ENCODE data around the gene CACNA2D2. TPM values are rescaled to one million over a fixed set of nuclear protein-coding genes. Genes with fewer than 3 reads are reported as not detected.
"Not testable (repeated sequence)": the region's sequence is repeated elsewhere in the genome, so short reads cannot be mapped to it uniquely, and the experiment has no call there.

CACNA2D2 gene
- total RNA-seq, 1 donor from 2014 or later, result 2.4 TPM

GRCh38 chr3:50530001-50530970 is 26.9 kb upstream of the CACNA2D2 start:
- FAIRE-seq (no peak), DNase-seq (ENCODE audit: low spot score in 2 of 2) (no peak)

GRCh38 chr3:50525987-50526386 is 22.6 kb upstream of the CACNA2D2 start:
- FAIRE-seq, result no peak

GRCh38 chr3:50525191-50525910 is 21.9 kb upstream of the CACNA2D2 start:
- DNase-seq (ENCODE audit: low spot score in 2 of 2), result no peak
- FAIRE-seq, result no peak

More at GRCh38 chr3:50525987-50526386, 22.6 kb upstream of the CACNA2D2 start:
- no peak for DNase-seq (ENCODE audit: low spot score in 2 of 2)

GRCh38 chr3:50524746-50525145 is 21.3 kb upstream of the CACNA2D2 start:
- FAIRE-seq (no peak), DNase-seq (ENCODE audit: low spot score in 2 of 2) (no peak)

DNA sequence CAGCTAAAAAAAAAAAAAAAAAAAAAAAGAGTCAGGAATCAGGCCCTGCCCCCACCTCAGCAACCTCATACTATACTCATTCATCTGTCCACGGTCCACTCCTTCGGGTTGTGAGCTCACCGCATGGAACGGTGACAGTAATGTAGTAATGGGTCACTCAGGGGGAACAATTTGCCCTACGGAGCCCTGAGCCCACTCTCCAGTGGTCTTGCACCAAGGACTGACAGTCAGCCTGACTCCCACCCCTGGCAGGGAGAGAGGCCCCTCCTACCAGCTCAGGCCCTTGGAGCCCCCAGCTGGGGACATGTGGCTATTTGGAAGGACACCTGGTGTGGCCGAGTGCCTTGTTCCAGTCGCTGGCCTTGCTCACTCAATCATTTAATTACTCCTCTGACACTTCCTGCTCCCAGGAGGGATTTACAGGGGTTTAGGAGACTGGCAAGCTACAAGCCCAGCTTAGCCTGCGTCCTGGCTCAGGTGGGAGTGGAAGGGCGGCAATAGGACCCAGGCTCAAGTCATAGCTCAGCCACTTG is 19.9 kb upstream of the CACNA2D2 start:
- no peak for DNase-seq (ENCODE audit: low spot score in 2 of 2)
- no peak for FAIRE-seq

- DNase-seq (ENCODE audit: low spot score in 2 of 2) (no peak), FAIRE-seq (no peak)
These were observed 18.1 kb upstream of the CACNA2D2 start for GRCh38 chr3:50521572-50521971.

GRCh38 chr3:50520849-50521248 is 17.4 kb upstream of the CACNA2D2 start:
- DNase-seq (ENCODE audit: low spot score in 2 of 2) (no peak), FAIRE-seq (no peak)

DNA sequence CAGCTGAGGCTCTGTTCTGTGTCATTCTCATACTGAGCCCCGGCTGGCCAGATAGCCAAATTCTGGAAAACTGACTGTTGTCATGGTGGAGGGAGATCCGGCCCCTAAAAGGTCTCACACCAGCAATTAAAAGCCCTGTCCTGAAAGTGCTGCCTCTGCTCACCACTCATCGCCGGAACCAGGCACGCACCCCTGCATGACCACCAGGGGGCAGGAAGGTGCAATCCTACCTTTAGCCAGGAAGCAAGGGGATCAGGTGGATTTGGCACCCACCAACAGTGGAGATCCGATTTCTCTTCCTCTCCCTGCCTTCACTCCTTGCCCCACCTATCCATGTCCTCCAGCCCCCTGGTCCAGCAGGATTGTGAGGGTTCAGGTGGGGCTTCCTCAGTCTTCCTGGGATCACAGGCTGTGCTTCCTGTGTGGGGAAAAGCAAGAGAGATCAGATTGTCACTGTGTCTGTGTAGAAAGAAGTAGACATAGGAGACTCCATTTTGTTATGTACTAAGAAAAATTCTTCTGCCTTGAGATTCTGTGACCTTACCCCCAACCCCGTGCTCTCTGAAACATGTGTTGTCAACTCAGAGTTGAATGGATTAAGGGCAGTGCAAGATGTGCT is 16.1 kb upstream of the CACNA2D2 start:
- FAIRE-seq (no peak), DNase-seq (ENCODE audit: low spot score in 2 of 2) (peak in 1 of 2 donors; percentile 63)

- DNase-seq (ENCODE audit: low spot score in 2 of 2) (no peak), FAIRE-seq (no peak)
These were observed 15.0 kb upstream of the CACNA2D2 start for GRCh38 chr3:50518436-50518835.

DNA sequence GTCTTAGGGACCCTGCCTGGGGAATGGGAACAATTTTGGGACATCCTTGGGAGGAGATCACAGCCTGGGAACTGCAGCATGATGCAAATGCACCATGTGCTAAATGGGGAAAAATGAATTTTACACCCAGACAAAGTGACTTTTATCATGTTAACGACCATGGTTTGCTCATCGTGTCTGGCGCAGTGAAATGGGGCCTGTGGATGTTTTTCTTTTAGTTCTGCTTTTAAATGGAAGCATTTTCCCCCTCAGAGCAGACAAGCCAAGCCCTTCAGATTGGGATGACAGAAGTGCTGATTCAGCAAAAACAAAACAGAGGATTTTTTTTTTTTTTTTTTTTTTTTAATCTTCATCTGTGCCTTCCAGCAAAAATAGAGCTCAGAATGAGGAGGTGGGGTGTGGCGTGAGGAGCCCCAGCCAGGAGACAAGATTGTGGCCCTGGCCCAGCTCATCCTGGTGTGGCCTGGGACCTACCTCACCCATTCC is 14.3 kb upstream of the CACNA2D2 start:
- FAIRE-seq (no peak), DNase-seq (ENCODE audit: low spot score in 2 of 2) (no peak)

- DNase-seq (ENCODE audit: low spot score in 2 of 2), result no peak
- FAIRE-seq, result no peak
These were observed 13.0 kb upstream of the CACNA2D2 start for GRCh38 chr3:50516440-50516871.

DNA sequence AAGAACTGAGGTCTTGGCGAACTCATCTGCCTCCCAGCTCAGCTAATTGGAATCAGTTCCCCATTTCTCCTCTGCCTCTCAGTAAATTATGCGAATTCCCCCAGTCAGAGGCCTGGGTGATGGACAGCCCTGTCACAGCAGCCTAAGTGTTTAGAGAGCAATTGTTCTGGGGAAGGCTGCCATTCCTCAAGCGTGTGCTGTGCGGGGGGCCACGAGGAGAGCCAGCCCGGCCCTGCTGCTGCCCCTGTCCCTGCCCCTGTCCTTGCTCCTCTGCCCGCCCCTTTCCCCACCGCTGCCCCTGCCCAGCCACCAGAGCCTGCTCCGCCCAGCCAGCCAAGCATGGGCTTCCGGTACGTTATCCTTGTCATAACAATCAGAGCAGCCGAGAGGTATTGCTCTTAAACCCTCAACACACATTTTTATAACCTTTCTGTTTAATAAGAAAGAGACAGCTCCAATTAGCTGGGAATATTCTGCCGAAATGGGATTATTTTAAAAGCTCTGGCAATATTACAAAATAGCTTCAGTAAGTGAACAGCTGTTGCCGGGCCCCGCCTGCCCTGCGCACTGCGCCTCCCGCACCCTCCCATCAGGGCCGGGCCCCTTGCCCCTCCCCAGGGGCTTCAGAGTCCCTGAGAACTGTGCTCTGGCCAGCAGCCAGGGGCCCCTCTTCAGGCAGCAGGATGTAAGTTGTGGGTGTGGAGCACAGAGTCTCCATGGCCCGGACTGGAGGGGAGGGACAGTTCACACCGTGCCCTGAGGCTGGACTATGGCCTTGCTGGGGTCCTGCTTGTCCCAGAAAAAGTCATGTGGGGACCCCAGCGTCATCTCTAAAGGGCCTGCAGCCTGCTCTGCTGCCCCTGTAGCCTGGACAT is 12.4 kb upstream of the CACNA2D2 start:
- DNase-seq (ENCODE audit: low spot score in 2 of 2) (no peak), FAIRE-seq (no peak)

GRCh38 chr3:50512908-50513307 is 9.5 kb upstream of the CACNA2D2 start:
- not testable (repeated sequence) for FAIRE-seq; DNase-seq (ENCODE audit: low spot score in 2 of 2)

DNA sequence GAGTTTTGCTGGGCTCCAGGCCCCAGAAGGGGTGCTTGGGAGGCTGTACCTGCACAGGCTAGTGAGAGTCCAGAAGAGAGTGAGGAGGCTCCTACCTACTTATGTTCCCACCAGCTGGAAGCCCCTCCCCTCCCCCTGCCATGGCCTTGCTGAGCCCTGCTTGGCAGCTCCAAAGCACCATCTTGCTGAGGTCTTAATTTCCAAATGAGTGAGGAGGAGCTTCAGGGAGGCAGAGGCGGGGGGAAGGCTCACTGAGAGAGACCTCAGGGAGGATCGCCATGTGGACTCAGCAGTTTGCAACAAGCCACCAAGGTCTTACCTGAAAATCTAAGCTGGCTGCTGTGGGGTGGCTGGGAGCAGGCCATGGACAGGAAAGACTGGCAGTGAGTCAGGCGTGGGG is 8.7 kb upstream of the CACNA2D2 start:
- no peak for FAIRE-seq
- no peak for DNase-seq (ENCODE audit: low spot score in 2 of 2)

DNA sequence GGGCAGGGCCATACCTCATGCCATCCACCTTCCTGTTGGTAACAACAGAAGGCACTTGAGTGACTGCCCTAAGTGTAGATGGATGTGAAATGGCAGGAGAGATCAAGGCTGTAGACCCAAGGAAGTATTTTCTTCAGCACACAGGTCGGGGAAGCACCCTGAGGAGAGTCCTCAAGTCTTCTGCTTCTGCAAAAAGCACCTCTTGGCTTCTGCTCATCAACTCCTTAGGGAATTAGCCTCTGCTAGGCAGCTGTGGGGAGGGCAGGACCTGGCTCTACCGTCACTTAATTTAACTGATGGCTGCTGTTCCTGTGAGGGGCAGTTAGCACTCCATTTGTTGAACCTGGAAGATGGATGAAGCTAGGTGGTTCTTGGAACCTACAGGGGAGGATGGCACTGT is 6.9 kb upstream of the CACNA2D2 start:
- DNase-seq (ENCODE audit: low spot score in 2 of 2) (no peak), FAIRE-seq (no peak)

DNA sequence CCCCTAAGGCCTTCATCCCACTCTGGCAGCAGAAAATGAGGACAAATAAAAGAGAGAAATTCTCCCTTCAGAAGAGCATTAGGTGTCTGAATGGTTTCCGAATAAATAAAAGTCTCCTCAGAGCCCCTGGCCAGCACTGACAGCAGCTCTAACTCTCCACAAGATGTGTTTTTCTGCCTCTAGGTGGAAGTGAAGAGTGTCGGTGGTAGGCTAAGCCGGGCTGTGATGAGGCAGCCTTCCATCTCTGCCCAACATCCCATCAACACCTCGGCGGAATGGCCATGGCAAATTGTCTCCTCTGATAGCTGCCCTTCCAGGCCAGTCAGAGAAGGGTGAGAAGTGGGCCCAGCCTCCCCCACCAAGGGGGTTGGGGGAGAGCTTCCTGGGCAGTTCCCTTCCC is 6.3 kb upstream of the CACNA2D2 start:
- no peak for DNase-seq (ENCODE audit: low spot score in 2 of 2)
- FAIRE-seq, result no peak

GRCh38 chr3:50508821-50509220 is 5.4 kb upstream of the CACNA2D2 start:
- FAIRE-seq (no peak), DNase-seq (ENCODE audit: low spot score in 2 of 2) (no peak)

DNA sequence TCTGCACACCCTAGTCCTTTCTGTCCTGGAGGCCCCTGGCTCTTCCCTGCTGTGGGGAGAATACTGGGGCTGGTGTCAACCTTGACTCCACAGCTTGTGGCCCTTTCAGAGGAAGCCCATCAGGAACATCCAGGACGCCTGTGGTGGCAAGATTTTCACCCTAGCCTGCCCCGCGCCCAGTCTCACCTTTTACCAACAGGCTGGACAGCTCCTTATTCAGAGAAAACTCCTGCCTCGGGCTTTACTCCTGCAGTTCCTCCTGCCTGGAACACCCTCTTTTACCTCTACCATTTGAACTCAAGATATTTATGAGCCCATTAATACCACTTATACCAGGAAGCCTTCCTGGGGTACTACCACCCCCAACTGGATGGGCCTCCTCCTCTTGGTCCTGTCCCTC is 2.7 kb upstream of the CACNA2D2 start:
- FAIRE-seq (no peak), DNase-seq (ENCODE audit: low spot score in 2 of 2) (no peak)

GRCh38 chr3:50504681-50505080 is 1.2 kb upstream of the CACNA2D2 start:
- DNase-seq (ENCODE audit: low spot score in 2 of 2), result no peak
- no peak for FAIRE-seq
